ENCODE data around the gene RGS7. TPM values are rescaled to one million over a fixed set of nuclear protein-coding genes. Genes with fewer than 3 reads are reported as not detected.
"Not testable (repeated sequence)": the region's sequence is repeated elsewhere in the genome, so short reads cannot be mapped to it uniquely, and the experiment has no call there.

RGS7 gene
- total RNA-seq, 2 donors from 2014 or later, result 0.11 TPM; not detected in 1

DNA sequence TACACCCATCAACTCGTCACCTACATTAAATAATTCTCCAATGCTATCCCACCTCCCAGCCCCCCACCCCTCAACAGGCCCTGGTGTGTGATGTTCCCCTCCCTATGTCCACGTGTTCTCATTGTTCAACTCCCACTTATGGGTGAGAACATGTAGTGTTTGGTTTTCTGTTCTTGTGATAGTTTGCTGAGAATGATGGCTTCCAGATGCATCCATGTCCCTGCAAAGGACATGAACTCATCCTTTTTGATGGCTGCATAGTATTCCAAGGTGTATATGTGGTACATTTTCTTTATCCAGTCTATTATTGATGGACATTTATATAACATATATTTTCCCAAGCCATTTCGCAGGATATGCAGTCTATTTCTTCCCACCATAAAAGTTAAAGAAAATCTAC is 132.8 kb downstream of the RGS7 start:
- intact Hi-C loops (cut with DNase I, micrococcal nuclease); ATAC-seq; DNase-seq: not testable (repeated sequence)

GRCh38 chr1:241222813-241223212 is 134.2 kb downstream of the RGS7 start:
- intact Hi-C loops (cut with DNase I, micrococcal nuclease); ATAC-seq; DNase-seq: not testable (repeated sequence)

- DNase-seq (peak in 1 of 2 donors; percentile 10), ATAC-seq (peak; percentile 67)
- intact Hi-C loops (cut with DNase I, micrococcal nuclease), result no loop called here
Measured at GRCh38 chr1:241221319-241221718, 135.7 kb downstream of the RGS7 start.

DNA sequence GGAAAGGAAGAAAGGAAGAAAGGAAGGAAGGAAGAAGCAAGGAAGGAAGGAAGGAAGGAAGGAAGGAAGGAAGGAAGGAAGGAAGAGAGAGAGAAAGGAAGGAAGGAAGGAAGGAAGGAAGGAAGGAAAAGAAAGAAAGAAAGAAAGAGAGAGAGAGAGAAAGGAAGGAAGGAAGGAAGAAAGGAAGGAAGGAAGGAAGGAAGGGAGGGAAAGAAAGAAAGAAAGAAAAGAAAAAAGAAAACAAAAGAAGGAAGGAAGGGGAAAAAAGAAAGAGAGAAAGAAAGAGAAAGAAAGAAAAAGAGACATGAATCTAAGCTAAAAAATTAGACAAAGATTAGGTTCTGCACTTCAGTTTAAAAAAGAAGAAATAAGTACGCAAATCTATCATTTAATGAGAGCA is 136.1 kb downstream of the RGS7 start:
- intact Hi-C loops (cut with DNase I, micrococcal nuclease); ATAC-seq; DNase-seq: not testable (repeated sequence)

- no peak for DNase-seq
- intact Hi-C loops (cut with DNase I, micrococcal nuclease), result no loop called here
- ATAC-seq, result peak; percentile 65
Measured at GRCh38 chr1:241219449-241219848, 137.6 kb downstream of the RGS7 start.

DNA sequence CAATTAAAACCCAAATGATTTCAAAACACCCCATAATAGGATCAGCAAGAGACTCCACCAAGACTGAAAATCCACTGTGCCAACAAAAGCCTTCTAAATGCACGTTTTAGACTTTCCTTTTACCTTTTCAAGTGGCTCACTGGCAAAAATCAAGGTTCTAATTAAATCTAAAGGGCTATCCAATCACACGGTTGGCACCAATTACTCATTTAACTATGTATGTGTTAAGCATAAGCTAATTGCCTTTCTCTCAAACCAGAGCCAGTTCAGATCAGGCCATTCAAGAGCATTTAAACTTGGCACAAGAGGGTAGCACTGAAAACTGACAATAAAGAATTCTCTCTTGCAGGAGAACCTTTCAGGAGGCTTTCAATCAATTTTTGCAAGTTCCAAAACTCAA is 139.5 kb downstream of the RGS7 start:
- no peak for ATAC-seq
- DNase-seq, result no peak

DNA sequence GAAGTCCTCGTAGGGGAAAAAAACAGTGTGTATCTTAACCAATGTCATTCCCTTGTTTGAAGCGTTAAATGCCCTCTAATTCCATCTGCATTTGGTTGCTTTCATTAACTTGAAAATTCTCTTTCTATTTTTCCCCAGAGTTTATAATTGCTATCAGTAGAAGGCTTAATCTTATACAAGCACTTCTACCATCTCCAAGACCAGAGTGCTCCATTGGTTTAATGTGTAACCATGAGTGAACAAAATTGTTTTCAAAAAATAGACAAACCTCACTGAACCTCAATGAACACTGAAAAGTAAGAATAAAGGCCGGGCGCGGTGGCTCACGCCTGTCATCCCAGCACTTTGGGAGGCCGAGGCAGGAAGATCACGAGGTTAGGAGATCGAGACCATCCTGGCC is 141.3 kb downstream of the RGS7 start:
- no peak for DNase-seq
- no peak for ATAC-seq
- intact Hi-C loops (cut with DNase I, micrococcal nuclease), result no loop called here

More for the DNA sequence above, 139.5 kb downstream of the RGS7 start:
- intact Hi-C loops (cut with DNase I, micrococcal nuclease), result no loop called here

- intact Hi-C loops (cut with DNase I, micrococcal nuclease), result no loop called here
- ATAC-seq (peak; percentile 65), DNase-seq (no peak)
Measured at GRCh38 chr1:241215203-241215602, 141.8 kb downstream of the RGS7 start.

- ATAC-seq, result no peak
- intact Hi-C loops (cut with DNase I, micrococcal nuclease), result no loop called here
Measured at GRCh38 chr1:241213139-241213538, 143.9 kb downstream of the RGS7 start.

GRCh38 chr1:241212628-241213027 is 144.4 kb downstream of the RGS7 start:
- DNase-seq (no peak), ATAC-seq (no peak)
- intact Hi-C loops (cut with DNase I, micrococcal nuclease), result no loop called here

More at GRCh38 chr1:241213139-241213538, 143.9 kb downstream of the RGS7 start:
- DNase-seq, result no peak

GRCh38 chr1:241208910-241209379 is 148.1 kb downstream of the RGS7 start:
- DNase-seq (no peak), ATAC-seq (no peak)
- intact Hi-C loops (cut with DNase I, micrococcal nuclease), result no loop called here

DNA sequence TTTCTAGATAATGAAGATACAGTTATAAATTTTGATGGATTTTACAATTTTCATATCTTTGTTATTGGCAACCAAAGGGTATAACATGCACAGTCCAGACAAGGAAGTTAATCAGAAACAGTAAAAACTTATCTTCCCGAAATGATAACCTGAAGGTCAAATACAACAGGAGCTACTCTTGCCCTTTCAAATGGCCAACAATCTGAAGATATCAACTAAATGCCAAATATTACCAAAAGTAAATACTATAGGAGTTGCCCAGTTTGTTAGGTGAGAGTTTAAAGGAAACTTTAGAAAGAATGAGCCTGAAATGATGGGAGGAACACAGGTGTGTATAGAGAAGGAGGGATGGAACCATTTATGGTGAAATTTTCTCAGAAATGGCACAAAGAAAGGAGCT is 153.2 kb downstream of the RGS7 start:
- ATAC-seq (no peak), DNase-seq (no peak)
- intact Hi-C loops (cut with DNase I, micrococcal nuclease), result no loop called here

DNA sequence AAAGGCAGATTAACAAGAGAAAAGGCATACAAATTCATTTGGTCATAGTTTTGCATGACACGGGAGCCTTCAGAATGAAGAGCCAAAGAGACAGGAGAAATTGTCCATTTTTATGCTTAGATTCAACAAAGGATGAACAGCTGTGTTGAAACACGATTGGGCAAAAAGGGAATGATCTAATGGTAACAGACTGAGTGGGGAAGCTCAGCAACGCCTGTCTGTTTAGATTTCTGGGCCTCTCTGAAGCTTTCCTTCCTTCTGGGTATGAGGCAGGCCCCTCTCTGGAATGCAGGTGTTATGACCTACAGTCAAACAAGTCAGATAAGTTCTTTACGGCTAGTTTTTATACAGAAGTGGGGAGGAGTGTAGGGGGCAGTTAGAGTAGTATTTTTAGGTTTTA is 154.6 kb downstream of the RGS7 start:
- intact Hi-C loops (cut with DNase I, micrococcal nuclease), result no loop called here
- DNase-seq, result no peak
- ATAC-seq, result peak; percentile 68

GRCh38 chr1:241186716-241187115 is 170.3 kb downstream of the RGS7 start:
- no peak for DNase-seq
- intact Hi-C loops (cut with DNase I, micrococcal nuclease), result no loop called here
- ATAC-seq, result no peak

GRCh38 chr1:241181971-241182370 is 175.0 kb downstream of the RGS7 start:
- intact Hi-C loops (cut with DNase I, micrococcal nuclease), result no loop called here
- ATAC-seq, result no peak
- no peak for DNase-seq

- intact Hi-C loops (cut with DNase I, micrococcal nuclease), result no loop called here
- ATAC-seq (no peak), DNase-seq (no peak)
Measured at GRCh38 chr1:241181471-241181870, 175.5 kb downstream of the RGS7 start.

- intact Hi-C loops (cut with DNase I, micrococcal nuclease), result no loop called here
- no peak for DNase-seq
- no peak for ATAC-seq
Measured at GRCh38 chr1:241180569-241180968, 176.4 kb downstream of the RGS7 start.

DNA sequence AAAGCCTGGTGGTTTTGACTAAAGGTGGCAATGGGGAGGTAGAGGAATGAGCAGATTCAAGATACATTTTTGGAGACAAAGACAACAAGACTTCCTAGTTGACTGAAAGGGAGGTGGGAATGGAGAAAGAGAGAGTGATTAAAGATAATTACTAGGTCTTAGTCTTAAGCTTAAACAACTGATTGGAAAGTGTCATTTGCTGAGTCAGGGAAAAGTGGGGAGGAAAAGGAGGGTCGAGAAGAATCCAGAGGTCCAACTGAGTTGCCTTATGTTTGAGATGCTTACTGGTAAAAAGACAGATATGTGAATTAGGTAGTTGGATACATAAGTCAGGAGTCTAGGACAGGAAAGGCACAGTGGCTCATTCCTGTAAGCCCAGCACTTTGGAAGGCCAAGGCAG is 179.3 kb downstream of the RGS7 start:
- intact Hi-C loops (cut with DNase I, micrococcal nuclease), result no loop called here
- DNase-seq (no peak), ATAC-seq (no peak)

DNA sequence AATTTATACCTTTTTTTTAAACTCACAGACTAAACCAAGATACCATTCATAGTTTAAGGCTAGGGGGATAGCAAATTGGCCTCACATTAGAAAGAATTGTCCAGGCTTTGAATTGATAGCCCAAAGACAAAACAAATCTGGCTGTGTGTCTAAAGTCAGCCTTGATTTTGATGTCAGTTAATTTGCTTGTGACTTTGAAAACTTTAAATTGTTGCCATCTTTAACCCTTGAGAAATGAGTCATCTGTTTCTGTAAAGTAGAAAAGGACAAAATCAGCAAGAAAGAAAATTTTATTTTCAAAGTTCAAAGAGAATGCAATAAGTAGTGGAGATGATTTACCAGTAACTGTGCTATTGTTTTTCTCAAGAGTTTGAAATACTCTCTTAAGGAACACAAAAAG is 184.5 kb downstream of the RGS7 start:
- intact Hi-C loops (cut with DNase I, micrococcal nuclease), result no loop called here
- DNase-seq (no peak), ATAC-seq (no peak)

DNA sequence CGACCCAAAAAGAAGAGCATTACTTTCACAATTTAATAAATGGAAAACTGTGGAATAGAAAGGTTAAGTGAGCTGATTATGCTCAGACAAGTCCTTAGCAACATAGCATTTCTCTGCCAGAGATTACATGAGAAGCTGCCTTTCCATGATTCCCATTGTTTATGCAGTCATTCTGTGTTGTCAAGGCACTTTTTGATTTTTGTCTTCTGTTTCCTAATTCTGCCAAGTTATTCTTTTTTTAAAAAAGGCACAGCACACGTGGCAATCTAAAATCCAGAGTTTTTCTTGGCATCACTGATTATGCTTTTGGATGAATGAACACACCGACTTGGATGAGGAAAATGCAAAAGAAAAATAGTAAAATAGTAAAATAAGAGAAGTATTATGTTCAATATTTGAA is 185.0 kb downstream of the RGS7 start:
- intact Hi-C loops (cut with DNase I, micrococcal nuclease), result no loop called here
- DNase-seq (no peak), ATAC-seq (no peak)

DNA sequence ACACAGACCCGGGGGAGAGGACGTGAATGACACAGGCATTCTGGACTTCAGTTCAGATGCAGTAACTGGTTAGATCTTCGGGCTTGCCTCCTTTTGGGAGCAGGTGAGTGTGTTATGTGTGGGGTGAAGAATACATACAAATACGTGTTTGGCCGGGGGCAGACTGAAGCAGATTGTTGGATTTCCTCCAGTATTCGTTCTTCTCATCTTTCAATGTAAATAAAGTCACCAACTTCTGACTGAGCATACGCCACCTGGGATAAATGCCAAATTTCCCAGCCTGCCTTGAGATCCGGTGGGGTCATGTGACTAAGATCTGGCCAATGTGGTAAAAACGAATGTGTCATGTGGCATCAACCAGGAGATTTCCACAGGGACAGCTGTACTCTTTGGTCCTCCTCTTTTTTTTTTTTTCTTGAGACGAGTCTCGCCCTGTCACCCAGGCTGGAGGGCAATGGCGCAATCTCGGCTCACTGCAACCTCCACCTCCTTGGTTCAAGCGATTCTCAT is 189.8 kb downstream of the RGS7 start:
- ATAC-seq (no peak), DNase-seq (no peak)
- intact Hi-C loops (cut with DNase I, micrococcal nuclease), result no loop called here

Measured in left colon (tissue), 2 donors.